Measurements from ENCODE around the gene SERPINB2. TPM values are rescaled to one million over a fixed set of nuclear protein-coding genes. Genes with fewer than 3 reads are reported as not detected.

SERPINB2 gene
- total RNA-seq, 4 donors from 2014 or later: not detected

DNA sequence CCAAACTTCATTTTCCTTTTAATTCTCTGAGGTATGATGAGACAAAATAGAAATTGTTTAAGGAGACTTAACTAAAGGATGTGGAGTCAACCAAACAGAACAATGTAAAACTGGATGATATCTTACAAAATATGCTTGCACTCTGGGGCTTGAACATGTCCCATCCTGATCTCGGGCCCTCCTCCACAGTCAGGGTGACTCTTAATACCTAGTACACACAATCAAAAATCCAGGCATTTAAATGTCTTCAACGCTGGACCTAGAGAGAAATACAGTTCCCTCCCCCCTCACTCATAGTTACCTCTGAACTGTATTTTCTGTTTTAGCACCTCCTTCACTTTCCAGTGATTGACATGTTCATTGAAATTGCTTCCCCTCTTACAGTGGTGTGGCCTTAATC, 36.9 kb upstream of the SERPINB2 start:
- no peak overlapping the region for H3K27ac ChIP-seq
- H3K9me3 ChIP-seq: no peaks in the 10 kb centered on the region
- H3K36me3 ChIP-seq: no peaks in the 10 kb centered on the region
- H3K27me3 ChIP-seq: no peaks in the 10 kb centered on the region
- H3K4me1 ChIP-seq: no peaks in the 10 kb centered on the region
- no peak overlapping the region for H3K4me3 ChIP-seq
- DNase-seq: no peak
- TF ChIP-seq, protein P1, sequence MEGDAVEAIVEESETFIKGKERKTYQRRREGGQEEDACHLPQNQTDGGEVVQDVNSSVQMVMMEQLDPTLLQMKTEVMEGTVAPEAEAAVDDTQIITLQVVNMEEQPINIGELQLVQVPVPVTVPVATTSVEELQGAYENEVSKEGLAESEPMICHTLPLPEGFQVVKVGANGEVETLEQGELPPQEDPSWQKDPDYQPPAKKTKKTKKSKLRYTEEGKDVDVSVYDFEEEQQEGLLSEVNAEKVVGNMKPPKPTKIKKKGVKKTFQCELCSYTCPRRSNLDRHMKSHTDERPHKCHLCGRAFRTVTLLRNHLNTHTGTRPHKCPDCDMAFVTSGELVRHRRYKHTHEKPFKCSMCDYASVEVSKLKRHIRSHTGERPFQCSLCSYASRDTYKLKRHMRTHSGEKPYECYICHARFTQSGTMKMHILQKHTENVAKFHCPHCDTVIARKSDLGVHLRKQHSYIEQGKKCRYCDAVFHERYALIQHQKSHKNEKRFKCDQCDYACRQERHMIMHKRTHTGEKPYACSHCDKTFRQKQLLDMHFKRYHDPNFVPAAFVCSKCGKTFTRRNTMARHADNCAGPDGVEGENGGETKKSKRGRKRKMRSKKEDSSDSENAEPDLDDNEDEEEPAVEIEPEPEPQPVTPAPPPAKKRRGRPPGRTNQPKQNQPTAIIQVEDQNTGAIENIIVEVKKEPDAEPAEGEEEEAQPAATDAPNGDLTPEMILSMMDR (IDR thresholded peaks at IDR 0.05): no peak
- no peak for TF ChIP-seq POLR2A (IDR thresholded peaks at IDR 0.05)

DNA sequence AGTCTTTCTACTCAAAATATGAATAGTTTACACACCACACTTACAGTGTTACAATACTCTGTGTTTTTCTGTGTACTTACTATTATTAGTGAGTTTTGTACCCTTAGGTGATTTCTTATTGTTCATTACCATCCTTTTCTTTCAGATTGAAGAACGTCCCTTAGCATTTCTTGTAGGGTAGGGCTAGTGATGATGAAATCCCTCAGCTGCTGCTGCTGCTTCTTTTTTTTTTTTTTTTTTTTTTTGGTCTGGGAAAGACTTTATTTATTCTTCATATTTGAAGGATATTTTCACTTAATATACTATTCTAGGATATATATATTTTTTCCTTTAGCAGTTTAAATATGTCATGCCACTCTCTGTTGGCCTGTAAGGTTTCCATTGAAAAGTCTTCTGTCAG, 29.0 kb upstream of the SERPINB2 start:
- no peak for DNase-seq
- TF ChIP-seq, protein P1 (IDR thresholded peaks at IDR 0.05): no peak
- no peak for TF ChIP-seq POLR2A (IDR thresholded peaks at IDR 0.05)
- Histone ChIP-seq H3K27ac (no peak overlapping the region), H3K9me3 (no peaks in the 10 kb centered on the region), H3K27me3 (no peaks in the 10 kb centered on the region), H3K36me3 (no peaks in the 10 kb centered on the region), H3K4me3 (no peak overlapping the region), H3K4me1 (no peaks in the 10 kb centered on the region)

DNA sequence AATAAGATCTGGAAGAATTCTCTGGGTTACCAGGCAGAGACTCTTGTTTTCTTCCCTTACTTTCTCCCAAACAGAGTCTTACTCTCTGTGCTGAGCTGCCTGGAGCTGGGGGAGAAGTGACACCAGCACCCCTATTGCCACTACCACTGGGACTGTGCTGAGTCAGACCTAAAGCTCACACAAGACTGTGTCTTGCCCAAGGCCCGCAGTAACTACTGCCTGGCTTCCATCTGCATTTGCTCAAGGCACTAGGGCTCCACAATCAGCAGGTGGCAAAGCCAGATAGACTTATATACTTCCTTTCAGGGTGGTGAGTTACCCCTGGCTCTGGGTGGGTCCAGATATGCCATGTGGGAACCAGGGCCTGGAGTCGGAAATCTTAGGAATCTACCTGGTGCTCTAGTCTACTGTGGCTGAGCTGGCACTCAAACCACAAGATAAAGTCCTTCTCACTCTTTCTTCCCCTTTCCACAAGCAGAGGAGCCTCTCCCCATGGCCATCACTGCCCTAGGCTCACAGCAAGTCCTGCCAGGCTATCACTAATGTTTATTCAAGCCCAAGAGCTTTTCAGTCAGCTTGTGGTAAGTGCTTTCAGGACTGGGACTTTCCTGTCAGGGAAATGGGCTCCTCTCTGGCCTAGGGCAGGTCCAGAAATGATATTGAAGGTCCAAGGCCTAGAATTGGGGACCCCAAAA, 27.6 kb upstream of the SERPINB2 start:
- no peaks in the 10 kb centered on the region for H3K27me3 ChIP-seq
- TF ChIP-seq, protein P1 (IDR thresholded peaks at IDR 0.05): no peak
- TF ChIP-seq POLR2A (IDR thresholded peaks at IDR 0.05): no peak
- DNase-seq: no peak
- H3K36me3 ChIP-seq: no peaks in the 10 kb centered on the region
- H3K4me3 ChIP-seq: no peak overlapping the region
- no peaks in the 10 kb centered on the region for H3K9me3 ChIP-seq
- H3K4me1 ChIP-seq: no peaks in the 10 kb centered on the region
- no peak overlapping the region for H3K27ac ChIP-seq

DNA sequence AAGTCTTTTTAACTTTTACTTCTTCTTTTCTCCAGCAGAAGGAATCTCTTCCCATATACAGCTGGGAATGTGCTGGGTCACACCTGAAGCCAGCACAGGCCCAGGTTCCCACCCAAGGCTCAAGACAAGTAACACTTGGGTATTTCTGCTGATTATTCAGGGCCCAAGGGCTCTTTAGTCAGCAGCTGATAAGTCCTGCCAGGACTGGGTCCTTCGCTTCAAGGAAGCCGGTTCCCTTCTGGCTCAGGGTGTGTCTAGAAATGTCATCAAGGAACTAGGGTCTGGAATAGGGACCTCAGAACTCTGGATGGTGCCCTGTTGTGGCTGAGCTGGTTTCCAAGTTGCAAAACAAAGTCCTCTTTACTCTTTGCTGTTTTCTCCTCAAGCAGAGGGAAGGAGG, 27.0 kb upstream of the SERPINB2 start:
- TF ChIP-seq, protein P1 (IDR thresholded peaks at IDR 0.05): no peak
- TF ChIP-seq POLR2A (IDR thresholded peaks at IDR 0.05): no peak
- no peak overlapping the region for H3K27ac ChIP-seq
- no peak for DNase-seq
- H3K4me3 ChIP-seq: no peak overlapping the region
- H3K36me3 ChIP-seq: no peaks in the 10 kb centered on the region
- H3K27me3 ChIP-seq: no peaks in the 10 kb centered on the region
- no peaks in the 10 kb centered on the region for H3K4me1 ChIP-seq
- no peaks in the 10 kb centered on the region for H3K9me3 ChIP-seq

DNA sequence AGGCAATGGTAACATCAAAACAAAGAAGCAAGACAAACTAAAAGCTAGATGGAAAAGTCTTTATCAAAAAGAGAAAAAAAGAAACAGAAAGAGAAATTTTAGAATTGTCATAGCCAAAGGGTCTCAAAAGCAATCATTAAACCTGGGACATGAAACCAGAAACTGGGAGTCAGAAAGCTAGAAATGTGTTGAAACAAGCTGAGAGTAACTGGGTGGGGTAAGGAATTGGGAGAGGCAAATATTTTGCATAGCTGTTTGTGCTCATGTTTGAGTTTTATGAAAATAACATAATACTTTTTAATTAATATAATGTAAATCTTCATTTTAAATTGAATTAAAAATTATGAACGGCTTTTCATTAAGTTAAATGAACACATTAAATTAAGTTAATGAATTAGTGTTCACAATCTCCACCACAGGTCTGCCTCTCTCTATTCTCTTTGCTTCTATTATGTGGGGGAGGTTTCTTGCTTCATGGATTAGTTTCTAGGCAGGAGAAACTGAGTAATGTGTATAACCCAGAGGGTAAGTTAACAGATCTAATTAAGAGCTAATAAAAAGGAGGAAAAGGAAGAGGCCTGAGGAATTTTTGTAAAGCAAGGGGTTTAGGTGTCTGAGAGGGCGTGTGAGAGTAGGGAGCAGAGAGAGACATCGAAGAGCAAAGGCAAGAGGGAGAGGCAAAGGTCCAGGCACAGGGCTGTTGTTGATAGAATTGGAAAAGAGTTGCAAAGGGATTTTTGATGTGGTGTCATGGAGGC, 20.0 kb upstream of the SERPINB2 start:
- DNase-seq: no peak
- H3K9me3 ChIP-seq: no peaks in the 10 kb centered on the region
- no peaks in the 10 kb centered on the region for H3K36me3 ChIP-seq
- no peaks in the 10 kb centered on the region for H3K4me1 ChIP-seq
- no peak overlapping the region for H3K27ac ChIP-seq
- TF ChIP-seq POLR2A (IDR thresholded peaks at IDR 0.05): no peak
- TF ChIP-seq, protein P1 (IDR thresholded peaks at IDR 0.05): no peak
- no peak overlapping the region for H3K4me3 ChIP-seq
- H3K27me3 ChIP-seq: no peaks in the 10 kb centered on the region
